Kidney epithelial cell (primary cell): ENCODE results near the gene C1QL1. TPM values are rescaled to one million over a fixed set of nuclear protein-coding genes. Genes with fewer than 3 reads are reported as not detected.

ENCODE experiments used
- DNase-seq: peaks from one replicate; pipeline ENCODE4 v3.0.0-alpha.2; 2010; ENCODE audit warnings: low read depth
- H3K27me3 ChIP-seq: 2 replicates; pipeline ENCODE4 v1.6.0; 2011; ENCODE audit warnings: low read length; ENCODE audit not compliant: control insufficient read depth, insufficient read depth
- H3K36me3 ChIP-seq: 2 replicates; pipeline ENCODE4 v1.5.1; 2011; ENCODE audit warnings: low read length; ENCODE audit not compliant: control insufficient read depth, insufficient read depth
- H3K4me3 ChIP-seq: 2 replicates; pipeline ENCODE4 v1.5.1; 2011; ENCODE audit warnings: low read depth, mild to moderate bottlenecking, control low read depth, low read length
- CTCF ChIP-seq: IDR thresholded peaks from 2 replicates; pipeline ENCODE4 v1.5.1; 2011; ENCODE audit warnings: mild to moderate bottlenecking, moderate library complexity, low read length, control low read depth, inconsistent platforms; ENCODE audit not compliant: insufficient read depth, poor library complexity, severe bottlenecking
- total RNA-seq: library from RNA; depleted of rRNA; stranded (reverse); fragments of >200 nt; gene quantifications from 2 replicates; pipeline ENCODE4 v1.2.3, GENCODE V29; 2015

C1QL1 gene
- total RNA-seq, 1 donor from 2014 or later: 0.08 TPM

- no peak for DNase-seq
- TF ChIP-seq CTCF: no peak
- no peak overlapping the region for H3K4me3 ChIP-seq
- no peaks in the 10 kb centered on the region for H3K27me3 ChIP-seq
- H3K36me3 ChIP-seq: no peaks in the 10 kb centered on the region
These were observed 26.3 kb downstream of the C1QL1 start for GRCh38 chr17:44941712-44942331.

GRCh38 chr17:44940768-44941167, 27.3 kb downstream of the C1QL1 start:
- Histone ChIP-seq H3K27me3 (no peaks in the 10 kb centered on the region), H3K4me3 (no peak overlapping the region), H3K36me3 (no peaks in the 10 kb centered on the region)
- no peak for TF ChIP-seq CTCF
- DNase-seq: no peak

GRCh38 chr17:44940317-44940716, 27.8 kb downstream of the C1QL1 start:
- Histone ChIP-seq H3K4me3 (no peak overlapping the region), H3K27me3 (no peaks in the 10 kb centered on the region), H3K36me3 (no peaks in the 10 kb centered on the region)
- no peak for DNase-seq
- no peak for TF ChIP-seq CTCF

- Histone ChIP-seq H3K27me3 (no peaks in the 10 kb centered on the region), H3K4me3 (no peak overlapping the region), H3K36me3 (no peaks in the 10 kb centered on the region)
- no peak for DNase-seq
- no peak for TF ChIP-seq CTCF
These were observed 33.0 kb downstream of the C1QL1 start for GRCh38 chr17:44935116-44935515.

- no peaks in the 10 kb centered on the region for H3K27me3 ChIP-seq
- no peak for TF ChIP-seq CTCF
- H3K4me3 ChIP-seq: no peak overlapping the region
- no peak for DNase-seq
- no peaks in the 10 kb centered on the region for H3K36me3 ChIP-seq
These were observed 33.4 kb downstream of the C1QL1 start for GRCh38 chr17:44934745-44935105.
